ENCODE data around the gene ADSS1. TPM values are rescaled to one million over a fixed set of nuclear protein-coding genes. Genes with fewer than 3 reads are reported as not detected.

ADSS1 gene
- total RNA-seq, 4 donors from 2014 or later = 4.4 to 11.3 (median 7.1) TPM; not detected in 1

DNA sequence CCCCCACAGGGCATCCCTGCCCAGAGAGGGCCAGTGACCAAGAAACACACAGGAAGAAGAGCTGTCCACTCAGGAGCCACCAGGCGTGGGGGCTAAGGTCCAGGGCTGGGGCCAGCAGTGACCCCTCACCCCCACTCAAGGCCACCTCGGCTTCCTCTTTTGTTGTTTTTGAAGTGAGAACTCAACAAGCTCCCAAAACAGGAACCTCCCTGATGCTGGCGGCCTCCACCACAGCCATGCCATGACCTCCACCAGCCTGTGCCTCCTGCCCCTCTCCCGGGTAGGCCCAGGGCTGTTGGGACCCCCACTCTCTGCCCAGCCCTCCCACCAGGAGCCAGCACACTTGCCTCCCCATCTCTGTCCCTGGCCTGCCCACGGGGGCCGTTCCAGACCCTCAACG, 63.7 kb downstream of the ADSS1 start:
- H3K4me3 ChIP-seq = no peak overlapping the region
- H3K4me1 ChIP-seq = peaks cover 6 to 19% (median 11%) of the 10 kb centered on the region in 4 donors
- no peak overlapping the region for H3K27ac ChIP-seq
- 91% methylated on average over 7 of the region's 7 CpGs; no CpG with 5 or more reads in 1 of the 2 donors for WGBS, 2 donors (ENCODE audit: low coverage in 1 of 2)
- no peak for TF ChIP-seq EP300 (IDR thresholded peaks at IDR 0.05; ENCODE audit: low read depth)
- no peak for TF ChIP-seq CTCF (IDR thresholded peaks at IDR 0.05)
- TF ChIP-seq POLR2AphosphoS5 (IDR thresholded peaks at IDR 0.05) = no peak
- TF ChIP-seq POLR2A (IDR thresholded peaks at IDR 0.05) = no peak
- DNase-seq = no peak
- intact Hi-C loops (cut with DNase I; ENCODE audit: low total_unique reads) (loop anchor here (5.0 kb wide), 1 partner anchor 35 kb away; no protein-coding TSS in a partner anchor), in situ Hi-C loops (cut with MboI; ENCODE audit: low pct_ligation_motif_present in 1 of 4, low pct_unique_long_range_greater_than_20kb in 1 of 4, low sequenced_read_pairs in 3 of 4) (no loop called here)
- H3K9me3 ChIP-seq = no peaks in the 10 kb centered on the region
- H3K27me3 ChIP-seq = no peaks in the 10 kb centered on the region
- peaks cover 0 to 8% (median 0%) of the 10 kb centered on the region in 4 donors for H3K36me3 ChIP-seq

GRCh38 chr14:104788161-104788818, 64.3 kb downstream of the ADSS1 start:
- peaks cover 11 to 25% (median 16%) of the 10 kb centered on the region in 4 donors for H3K4me1 ChIP-seq
- H3K4me3 ChIP-seq = no peak overlapping the region
- WGBS, 2 donors (ENCODE audit: low coverage in 1 of 2) = 93% methylated on average over 13 of the region's 14 CpGs; no CpG with 5 or more reads in 1 of the 2 donors
- intact Hi-C loops (cut with DNase I; ENCODE audit: low total_unique reads) = loop anchor here (5.0 kb wide), 1 partner anchor 34 kb away; no protein-coding TSS in a partner anchor
- in situ Hi-C loops (cut with MboI; ENCODE audit: low pct_ligation_motif_present in 1 of 4, low pct_unique_long_range_greater_than_20kb in 1 of 4, low sequenced_read_pairs in 3 of 4) = no loop called here
- no peaks in the 10 kb centered on the region for H3K9me3 ChIP-seq
- no peaks in the 10 kb centered on the region for H3K27me3 ChIP-seq
- H3K27ac ChIP-seq = no peak overlapping the region
- peaks cover 0 to 8% (median 0%) of the 10 kb centered on the region in 4 donors for H3K36me3 ChIP-seq
- no peak for DNase-seq
- TF ChIP-seq POLR2AphosphoS5 (IDR thresholded peaks at IDR 0.05) (no peak), CTCF (IDR thresholded peaks at IDR 0.05) (no peak), POLR2A (IDR thresholded peaks at IDR 0.05) (no peak), EP300 (IDR thresholded peaks at IDR 0.05; ENCODE audit: low read depth) (no peak)

DNA sequence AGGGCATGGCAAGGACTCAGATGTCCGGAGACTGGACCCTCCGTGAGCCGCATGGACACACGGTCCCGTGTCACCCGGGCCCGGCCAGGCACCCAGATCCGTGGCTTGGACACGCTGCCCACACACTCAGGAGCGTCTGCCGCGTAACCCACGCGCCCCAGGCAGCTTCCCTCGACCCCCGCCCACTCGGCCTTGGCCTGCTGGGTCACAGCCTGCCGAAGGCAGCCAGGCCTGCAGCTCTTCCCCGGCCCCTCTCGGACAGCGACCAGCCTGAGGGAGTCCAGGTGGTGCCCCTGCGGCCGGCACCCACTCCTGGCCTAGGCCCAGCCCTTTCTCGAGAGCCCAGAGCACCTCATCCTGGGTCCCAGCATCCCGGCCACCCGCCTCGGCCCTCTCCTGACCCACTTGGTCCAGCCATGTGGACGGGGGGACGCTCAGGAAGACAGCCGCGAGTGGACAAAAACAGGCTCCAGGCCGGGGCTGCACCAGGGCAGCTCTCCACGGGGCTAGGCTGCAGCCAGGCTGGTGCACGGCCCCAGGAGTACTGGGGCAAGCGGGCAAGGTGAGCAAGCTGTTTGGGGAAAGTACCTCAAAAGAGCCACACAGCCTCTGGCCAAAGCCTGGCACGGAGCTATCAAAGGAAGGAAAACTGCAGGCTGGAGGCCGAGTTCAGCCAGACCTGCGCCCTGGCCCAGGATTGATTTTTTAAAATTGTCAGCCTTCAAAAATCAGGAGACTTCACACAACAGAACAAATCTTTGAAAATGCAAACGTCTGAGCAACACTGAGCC, 65.0 kb downstream of the ADSS1 start:
- H3K36me3 ChIP-seq = peaks cover 0 to 8% (median 0%) of the 10 kb centered on the region in 4 donors
- in situ Hi-C loops (cut with MboI; ENCODE audit: low pct_ligation_motif_present in 1 of 4, low pct_unique_long_range_greater_than_20kb in 1 of 4, low sequenced_read_pairs in 3 of 4) = no loop called here
- H3K4me3 ChIP-seq = no peak overlapping the region
- H3K4me1 ChIP-seq = peaks cover 19 to 33% (median 24%) of the 10 kb centered on the region in 4 donors
- no peaks in the 10 kb centered on the region for H3K9me3 ChIP-seq
- intact Hi-C loops (cut with DNase I; ENCODE audit: low total_unique reads) = loop anchor here (5.0 kb wide), 1 partner anchor 33 kb away; no protein-coding TSS in a partner anchor
- no peaks in the 10 kb centered on the region for H3K27me3 ChIP-seq
- WGBS, 2 donors (ENCODE audit: low coverage in 1 of 2) = 88 to 90% methylated on average over 4 to 36 of the region's 39 CpGs
- no peak overlapping the region for H3K27ac ChIP-seq
- no peak for TF ChIP-seq EP300 (IDR thresholded peaks at IDR 0.05; ENCODE audit: low read depth)
- TF ChIP-seq POLR2A (IDR thresholded peaks at IDR 0.05) = no peak
- TF ChIP-seq POLR2AphosphoS5 (IDR thresholded peaks at IDR 0.05) = no peak
- TF ChIP-seq CTCF (IDR thresholded peaks at IDR 0.05) = no peak
- no peak for DNase-seq

Measured in transverse colon (tissue), 4 donors.